Left lung (tissue), 10 donors: Measurements from ENCODE around the gene MIGA2. TPM values are rescaled to one million over a fixed set of nuclear protein-coding genes. Genes with fewer than 3 reads are reported as not detected.

Source experiments
- ATAC-seq: fragments of 200-7000 bp; cut with Tn5 transposase; one replicate; pipeline ENCODE4 v1.9.1; 2020; ENCODE audit warnings: moderate library complexity
- DNase-seq, 4 donors: peaks; one replicate each; pipeline ENCODE4 v3.0.0-alpha.2; 2013 to 2020
- H3K27ac ChIP-seq, 2 donors: fragments of 200-600 bp; sonication (generic) in 1 of 2; one replicate each; pipeline versions ENCODE4 v1.5.0 to v1.8.0; 2020 to 2021
- H3K27me3 ChIP-seq, 2 donors: fragments of 200-600 bp; sonication (generic) in 1 of 2; one replicate each; pipeline versions ENCODE4 v1.5.0 to v1.8.0; 2020 to 2021
- H3K36me3 ChIP-seq, 2 donors: fragments of 200-600 bp; sonication (generic) in 1 of 2; one replicate each; pipeline versions ENCODE4 v1.5.0 to v1.8.0; 2020 to 2021
- H3K4me1 ChIP-seq, 2 donors: fragments of 200-600 bp; one replicate each; pipeline ENCODE4 v1.8.0; 2021
- H3K4me3 ChIP-seq, 2 donors: fragments of 200-600 bp; sonication (generic) in 1 of 2; one replicate each; pipeline versions ENCODE4 v1.5.0 to v1.8.0; 2020 to 2021; ENCODE audit warnings: mild to moderate bottlenecking in 1 of 2
- H3K9me3 ChIP-seq, 2 donors: fragments of 200-600 bp; sonication (generic) in 1 of 2; one replicate each; pipeline versions ENCODE4 v1.5.0 to v1.8.0; 2020 to 2021
- intact Hi-C, 2 donors: fragments of 100-400 bp; cut with DNase I; formaldehyde crosslinking; loops; one replicate each; pipeline versions ENCODE4 v1.11.2 to v1.14.2; 2022
- polyA plus RNA-seq, 6 donors: library from polyadenylated mRNA; unstranded; fragments of 120-200 nt; gene quantifications; one replicate each; pipeline ENCODE4 v1.2.1, GENCODE V29; 2013; ENCODE audit not compliant: insufficient read length in 6 of 6
- total RNA-seq, 2 donors: library from RNA; stranded (reverse); fragmentation: NEBNext Ultra II Directional; extraction: Animal tissue kit (Norgen Biotek cat#: 25700); gene quantifications; one replicate each; pipeline ENCODE4 v1.2.1, GENCODE V29; 2021
- TF ChIP-seq, protein P1 (sequence below), 2 donors: fragments of 200-600 bp; sonication (generic) in 1 of 2; IDR thresholded peaks; one replicate each; pipeline versions ENCODE4 v1.5.0 to v1.8.0; 2021; ENCODE audit warnings: antibody characterized with exemption in 2 of 2
- donor health status: DM: no; HTN: yes; CAD: no.
- donor health status: DM: no; HTN: no; CAD: no.

MIGA2 gene
- total and polyA plus RNA-seq, 8 donors: 15.9 to 28.6 (median 19.3) TPM

GRCh38 chr9:129105857-129106694, 69.7 kb downstream of the MIGA2 start:
- intact Hi-C loops: no loop called here
- no peak for ATAC-seq
- H3K4me3 ChIP-seq: no peak overlapping the region

GRCh38 chr9:129107651-129108050, 71.2 kb downstream of the MIGA2 start:
- no peak for DNase-seq

More at GRCh38 chr9:129105857-129106694, 69.7 kb downstream of the MIGA2 start:
- TF ChIP-seq, protein P1, sequence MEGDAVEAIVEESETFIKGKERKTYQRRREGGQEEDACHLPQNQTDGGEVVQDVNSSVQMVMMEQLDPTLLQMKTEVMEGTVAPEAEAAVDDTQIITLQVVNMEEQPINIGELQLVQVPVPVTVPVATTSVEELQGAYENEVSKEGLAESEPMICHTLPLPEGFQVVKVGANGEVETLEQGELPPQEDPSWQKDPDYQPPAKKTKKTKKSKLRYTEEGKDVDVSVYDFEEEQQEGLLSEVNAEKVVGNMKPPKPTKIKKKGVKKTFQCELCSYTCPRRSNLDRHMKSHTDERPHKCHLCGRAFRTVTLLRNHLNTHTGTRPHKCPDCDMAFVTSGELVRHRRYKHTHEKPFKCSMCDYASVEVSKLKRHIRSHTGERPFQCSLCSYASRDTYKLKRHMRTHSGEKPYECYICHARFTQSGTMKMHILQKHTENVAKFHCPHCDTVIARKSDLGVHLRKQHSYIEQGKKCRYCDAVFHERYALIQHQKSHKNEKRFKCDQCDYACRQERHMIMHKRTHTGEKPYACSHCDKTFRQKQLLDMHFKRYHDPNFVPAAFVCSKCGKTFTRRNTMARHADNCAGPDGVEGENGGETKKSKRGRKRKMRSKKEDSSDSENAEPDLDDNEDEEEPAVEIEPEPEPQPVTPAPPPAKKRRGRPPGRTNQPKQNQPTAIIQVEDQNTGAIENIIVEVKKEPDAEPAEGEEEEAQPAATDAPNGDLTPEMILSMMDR (IDR thresholded peaks at IDR 0.05): no peak
- Histone ChIP-seq H3K27me3 (no peaks in the 10 kb centered on the region), H3K27ac (no peak overlapping the region), H3K4me1 (peaks cover 5 to 16% of the 10 kb centered on the region in 2 donors), H3K9me3 (no peaks in the 10 kb centered on the region), H3K36me3 (peaks cover 0 to 13% of the 10 kb centered on the region in 2 donors)
- no peak for DNase-seq

GRCh38 chr9:129108083-129108804, 71.8 kb downstream of the MIGA2 start:
- H3K4me3 ChIP-seq: no peak overlapping the region
- peaks cover 0 to 13% of the 10 kb centered on the region in 2 donors for H3K36me3 ChIP-seq
- no peak for ATAC-seq
- H3K27me3 ChIP-seq: no peaks in the 10 kb centered on the region
- no peak overlapping the region for H3K27ac ChIP-seq
- H3K4me1 ChIP-seq: peaks cover 15 to 32% of the 10 kb centered on the region in 2 donors
- intact Hi-C loops: no loop called here
- DNase-seq: no peak
- H3K9me3 ChIP-seq: no peaks in the 10 kb centered on the region
- TF ChIP-seq, protein P1 (IDR thresholded peaks at IDR 0.05): no peak

More at GRCh38 chr9:129107651-129108050, 71.2 kb downstream of the MIGA2 start:
- Histone ChIP-seq H3K9me3 (no peaks in the 10 kb centered on the region), H3K4me3 (no peak overlapping the region), H3K36me3 (peaks cover 0 to 13% of the 10 kb centered on the region in 2 donors), H3K27ac (no peak overlapping the region), H3K4me1 (peaks cover 10 to 26% of the 10 kb centered on the region in 2 donors), H3K27me3 (no peaks in the 10 kb centered on the region)
- TF ChIP-seq, protein P1 (IDR thresholded peaks at IDR 0.05): no peak
- intact Hi-C loops: no loop called here
- ATAC-seq: no peak

GRCh38 chr9:129108805-129109536, 72.5 kb downstream of the MIGA2 start:
- Histone ChIP-seq H3K27me3 (no peaks in the 10 kb centered on the region), H3K4me3 (peak overlapping the region in 1 of 2 donors; percentile 85), H3K27ac (no peak overlapping the region), H3K36me3 (peaks cover 0 to 13% of the 10 kb centered on the region in 2 donors), H3K9me3 (no peaks in the 10 kb centered on the region), H3K4me1 (peaks cover 15 to 39% of the 10 kb centered on the region in 2 donors)
- DNase-seq: peak in 1 of 4 donors; percentile 13
- TF ChIP-seq, protein P1 (IDR thresholded peaks at IDR 0.05): no peak
- intact Hi-C loops: no loop called here
- no peak for ATAC-seq
